Aorta (tissue), 5 donors: ENCODE data around the gene ITGAD. TPM values are rescaled to one million over a fixed set of nuclear protein-coding genes. Genes with fewer than 3 reads are reported as not detected.

ENCODE experiments used
- ATAC-seq: fragments of 200-7000 bp; cut with Tn5 transposase; one replicate; pipeline ENCODE4 v1.9.1; 2022; ENCODE audit warnings: moderate library complexity; ENCODE audit not compliant: low FRiP score
- DNase-seq, 2 donors: peaks; one replicate each; pipeline ENCODE4 v3.0.0-alpha.2; 2020
- H3K27ac ChIP-seq, 2 donors: one replicate each; pipeline ENCODE4 v1.5.1; 2013; ENCODE audit warnings: low read length in 2 of 2, mild to moderate bottlenecking in 2 of 2, moderate library complexity in 2 of 2, control low read depth in 1 of 2, inconsistent platforms in 1 of 2, low read depth in 1 of 2
- H3K27me3 ChIP-seq, 2 donors: one replicate each; pipeline ENCODE4 v1.6.1; 2013; ENCODE audit warnings: control low read depth in 1 of 2, low read length in 1 of 2, mild to moderate bottlenecking in 1 of 2, moderate library complexity in 1 of 2; ENCODE audit not compliant: insufficient read depth in 2 of 2, control insufficient read depth in 1 of 2
- H3K36me3 ChIP-seq, 2 donors: one replicate each; pipeline ENCODE4 v1.6.1; 2013; ENCODE audit warnings: control low read depth in 1 of 2, low read length in 1 of 2, mild to moderate bottlenecking in 1 of 2; ENCODE audit not compliant: insufficient read depth in 2 of 2, control insufficient read depth in 1 of 2
- H3K4me1 ChIP-seq, 2 donors: one replicate each; pipeline ENCODE4 v1.6.1; 2013; ENCODE audit warnings: low read length in 2 of 2, control low read depth in 1 of 2, mild to moderate bottlenecking in 1 of 2, moderate library complexity in 1 of 2; ENCODE audit not compliant: insufficient read depth in 2 of 2, control insufficient read depth in 1 of 2
- H3K4me3 ChIP-seq, 2 donors: one replicate each; pipeline ENCODE4 v1.5.1; 2013; ENCODE audit warnings: low read length in 2 of 2, control low read depth in 1 of 2, mild to moderate bottlenecking in 1 of 2
- H3K9me3 ChIP-seq: one replicate; pipeline ENCODE4 v1.6.1; 2013; ENCODE audit warnings: mild to moderate bottlenecking, low read length; ENCODE audit not compliant: control insufficient read depth
- WGBS, 2 donors: extraction: QIAGEN DNeasy Blood & Tissue Kit; methylation state at CpG; one replicate each; pipeline ENCODE4 v1.1.7; 2013; 5-methylcytosine and 5-hydroxymethylcytosine counted together
- intact Hi-C, 2 donors: fragments of 100-400 bp; cut with DNase I; formaldehyde crosslinking; loops; one replicate each; pipeline versions ENCODE4 v1.14.2 to v1.15.0; 2022
- polyA plus RNA-seq, 2 donors: library from polyadenylated mRNA; stranded (reverse); fragments of 200-250 nt; gene quantifications; one replicate each; pipeline ENCODE4 v1.2.3, GENCODE V29; 2013
- total RNA-seq, 2 donors: library from RNA; stranded (reverse); fragmentation: NEBNext Ultra II Directional; extraction: Animal tissue kit (Norgen Biotek cat#: 25700); gene quantifications; one replicate each; pipeline ENCODE4 v1.2.1, GENCODE V29; 2021
- donor health status: healthy with polysubstance abuse.
- donor health status: Bipolar disorder and iron deficiency.
- donor health status: DM: no; HTN: no; CAD: no.
- donor health status: DM: no; HTN: no; CAD: no.
- donor health status: DM: yes; HTN: yes; CAD: no.

Gene ITGAD
- total and polyA plus RNA-seq, 4 donors: 0.45 to 0.63 (median 0.54) TPM; not detected in 1

DNA sequence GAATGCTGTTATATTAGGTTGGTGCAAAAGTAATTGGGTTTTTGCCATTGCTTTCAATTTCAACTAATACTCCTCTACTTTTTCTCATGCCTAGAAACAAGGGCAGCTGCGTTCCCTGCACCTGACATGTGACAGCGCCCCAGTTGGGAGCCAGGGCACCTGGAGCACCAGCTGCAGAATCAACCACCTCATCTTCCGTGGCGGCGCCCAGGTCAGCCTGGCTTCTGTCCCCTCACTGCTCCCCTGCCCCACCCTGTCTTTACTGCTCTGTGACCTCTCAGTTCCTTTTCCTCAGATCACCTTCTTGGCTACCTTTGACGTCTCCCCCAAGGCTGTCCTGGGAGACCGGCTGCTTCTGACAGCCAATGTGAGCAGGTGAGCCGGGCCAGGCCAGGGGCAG lies 16.4 kb upstream of the ITGAD start:
- H3K4me1 ChIP-seq: no peaks in the 10 kb centered on the region
- intact Hi-C loops: no loop called here
- peaks cover 0 to 1% of the 10 kb centered on the region in 2 donors for H3K27me3 ChIP-seq
- WGBS, 2 donors: 78 to 84% methylated on average over 8 of the region's 8 CpGs
- H3K4me3 ChIP-seq: no peak overlapping the region
- ATAC-seq (no peak), DNase-seq (peak in 1 of 2 donors; percentile 43)
- no peak overlapping the region for H3K27ac ChIP-seq
- no peaks in the 10 kb centered on the region for H3K36me3 ChIP-seq
- H3K9me3 ChIP-seq: no peaks in the 10 kb centered on the region

DNA sequence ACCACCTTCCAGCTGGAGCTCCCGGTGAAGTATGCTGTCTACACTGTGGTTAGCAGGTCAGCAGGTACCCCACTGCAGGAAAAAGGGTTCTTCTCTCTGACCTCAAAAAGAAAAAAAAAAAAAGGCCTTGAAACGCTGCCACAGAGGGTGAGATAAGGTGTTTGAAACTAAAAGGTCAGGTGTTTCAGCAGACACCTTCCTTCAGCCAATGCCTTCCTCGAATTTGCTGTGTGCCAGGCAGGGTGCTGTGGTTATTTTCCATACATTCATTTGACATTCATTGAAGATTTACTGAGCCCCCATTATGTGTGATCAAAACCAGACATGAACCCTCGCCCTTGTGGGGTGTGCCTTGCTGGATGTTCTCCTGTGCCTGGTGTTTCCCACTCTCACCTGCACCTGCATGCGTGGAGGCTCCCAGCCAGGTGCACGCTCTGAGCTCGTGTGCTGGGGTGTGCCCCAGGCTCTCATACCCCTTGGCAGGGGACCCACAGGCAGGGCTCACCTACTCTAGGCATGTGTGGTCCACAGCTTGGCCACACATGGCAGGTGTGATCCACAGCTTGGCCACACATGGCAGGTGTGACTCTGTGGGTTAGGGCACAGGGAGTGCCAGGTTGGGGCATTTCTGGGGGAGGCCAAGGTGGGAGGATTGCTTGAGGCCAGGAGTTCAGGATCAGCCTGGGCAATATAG lies 15.8 kb upstream of the ITGAD start:
- intact Hi-C loops: no loop called here
- no peak overlapping the region for H3K4me3 ChIP-seq
- H3K36me3 ChIP-seq: no peaks in the 10 kb centered on the region
- no peak overlapping the region for H3K27ac ChIP-seq
- H3K9me3 ChIP-seq: no peaks in the 10 kb centered on the region
- H3K4me1 ChIP-seq: no peaks in the 10 kb centered on the region
- DNase-seq (peak in 1 of 2 donors; percentile 41), ATAC-seq (no peak)
- 71 to 75% methylated on average over 7 of the region's 7 CpGs for WGBS, 2 donors
- peaks cover 0 to 1% of the 10 kb centered on the region in 2 donors for H3K27me3 ChIP-seq

DNA sequence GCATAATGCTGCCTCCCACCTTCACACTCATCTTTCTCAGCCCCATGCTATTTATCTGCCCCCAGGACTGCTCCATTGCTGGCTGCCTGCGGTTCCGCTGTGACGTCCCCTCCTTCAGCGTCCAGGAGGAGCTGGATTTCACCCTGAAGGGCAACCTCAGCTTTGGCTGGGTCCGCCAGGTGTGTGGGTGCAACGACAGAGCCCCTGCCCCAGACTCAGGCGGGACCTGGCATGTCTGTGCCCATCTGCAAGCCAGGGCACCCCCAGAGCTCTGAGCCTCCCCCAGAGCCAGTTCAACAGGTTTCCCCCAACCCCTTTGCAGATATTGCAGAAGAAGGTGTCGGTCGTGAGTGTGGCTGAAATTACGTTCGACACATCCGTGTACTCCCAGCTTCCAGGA lies 12.9 kb upstream of the ITGAD start:
- H3K4me3 ChIP-seq: no peak overlapping the region
- no peaks in the 10 kb centered on the region for H3K4me1 ChIP-seq
- peak in 1 of 2 donors; percentile 62 for DNase-seq
- H3K27ac ChIP-seq: no peak overlapping the region
- H3K9me3 ChIP-seq: no peaks in the 10 kb centered on the region
- WGBS, 2 donors: 69 to 75% methylated on average over 12 of the region's 12 CpGs
- intact Hi-C loops: no loop called here
- no peaks in the 10 kb centered on the region for H3K36me3 ChIP-seq
- ATAC-seq: no peak
- H3K27me3 ChIP-seq: no peaks in the 10 kb centered on the region

DNA sequence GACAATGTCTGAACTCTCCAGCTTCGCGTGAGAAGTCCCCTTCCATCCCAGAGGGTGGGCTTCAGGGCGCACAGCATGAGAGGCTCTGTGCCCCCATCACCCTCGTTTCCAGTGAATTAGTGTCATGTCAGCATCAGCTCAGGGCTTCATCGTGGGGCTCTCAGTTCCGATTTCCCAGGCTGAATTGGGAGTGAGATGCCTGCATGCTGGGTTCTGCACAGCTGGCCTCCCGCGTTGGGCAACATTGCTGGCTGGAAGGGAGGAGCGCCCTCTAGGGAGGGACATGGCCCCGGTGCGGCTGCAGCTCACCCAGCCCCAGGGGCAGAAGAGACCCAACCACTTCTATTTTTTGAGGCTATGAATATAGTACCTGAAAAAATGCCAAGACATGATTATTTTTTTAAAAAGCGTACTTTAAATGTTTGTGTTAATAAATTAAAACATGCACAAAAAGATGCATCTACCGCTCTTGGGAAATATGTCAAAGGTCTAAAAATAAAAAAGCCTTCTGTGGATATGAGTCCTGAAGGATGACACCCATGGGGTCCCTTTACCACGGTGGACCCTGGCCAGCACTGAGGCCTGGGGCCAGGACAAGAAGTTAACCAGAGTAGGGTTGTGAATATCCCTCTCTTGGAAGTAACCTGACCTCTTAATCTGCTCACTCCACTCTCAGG lies 10.5 kb upstream of the ITGAD start:
- WGBS, 2 donors: 19 to 23% methylated on average over 14 of the region's 14 CpGs
- Histone ChIP-seq H3K27ac (no peak overlapping the region), H3K9me3 (no peaks in the 10 kb centered on the region), H3K4me1 (no peaks in the 10 kb centered on the region), H3K27me3 (no peaks in the 10 kb centered on the region), H3K4me3 (no peak overlapping the region), H3K36me3 (no peaks in the 10 kb centered on the region)
- DNase-seq: peak; percentile 79 to 85
- ATAC-seq: no peak
- intact Hi-C loops: no loop called here

DNA sequence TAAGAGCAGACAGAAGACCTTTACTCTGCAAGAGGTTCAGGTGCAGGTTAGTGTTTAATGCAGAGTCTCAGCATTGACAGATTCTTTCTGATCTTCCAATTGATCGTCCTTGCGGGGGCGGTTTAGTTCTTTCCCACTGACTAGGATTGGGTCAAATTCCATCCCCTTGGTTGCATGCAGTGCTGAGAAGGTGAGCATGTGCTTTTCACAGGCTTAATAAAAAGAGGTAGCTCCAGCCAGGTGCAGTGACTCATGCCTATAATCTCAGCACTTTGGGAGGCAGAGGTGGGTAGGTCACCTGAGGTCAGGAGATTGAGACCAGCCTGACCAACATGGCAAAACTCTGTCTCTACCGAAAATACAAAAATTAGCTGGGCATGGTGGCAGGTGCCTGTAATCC lies 7.5 kb upstream of the ITGAD start:
- Histone ChIP-seq H3K4me3 (no peak overlapping the region), H3K4me1 (no peaks in the 10 kb centered on the region), H3K27me3 (no peaks in the 10 kb centered on the region), H3K36me3 (no peaks in the 10 kb centered on the region), H3K27ac (no peak overlapping the region), H3K9me3 (no peaks in the 10 kb centered on the region)
- DNase-seq (peak in 1 of 2 donors; percentile 1), ATAC-seq (no peak)
- 86 to 90% methylated on average over 4 of the region's 4 CpGs for WGBS, 2 donors
- intact Hi-C loops: no loop called here

DNA sequence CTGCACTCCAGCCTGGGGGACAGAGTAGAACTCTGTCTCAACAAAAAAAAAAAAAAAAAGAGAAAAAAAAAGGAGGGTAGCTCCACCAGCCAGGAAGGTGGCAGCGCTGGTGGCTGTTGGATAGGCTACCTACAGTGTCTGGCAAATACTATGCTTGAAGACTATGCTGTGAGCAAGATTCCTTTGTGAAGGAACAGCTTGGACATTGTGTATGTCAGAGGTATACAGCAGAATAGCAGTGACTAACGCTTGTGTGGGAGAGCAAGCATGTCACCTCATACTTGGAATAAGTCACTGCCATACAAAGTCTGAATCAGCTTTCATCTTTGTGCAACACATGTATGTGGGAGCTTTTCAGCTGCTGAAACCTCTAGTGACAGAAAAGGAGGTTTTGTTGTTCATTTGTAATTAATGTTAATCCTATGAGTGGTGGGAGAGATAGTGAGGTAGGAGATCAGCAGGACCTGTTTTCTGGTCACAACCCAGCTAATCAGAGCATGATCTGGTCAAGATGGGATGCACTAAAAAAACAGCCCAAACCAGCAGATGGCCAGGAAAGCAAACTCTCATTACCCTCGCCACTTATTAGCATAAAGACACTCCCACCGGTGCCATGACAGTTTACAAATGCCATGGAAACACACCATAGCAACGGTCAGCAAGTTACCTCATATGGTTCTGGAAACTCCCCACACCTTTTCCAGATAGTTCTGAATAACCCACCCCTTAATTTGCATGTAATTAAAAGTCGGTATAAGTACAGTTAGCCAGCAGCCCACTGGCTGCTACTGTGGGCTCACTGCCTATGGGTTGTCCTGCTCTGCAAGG lies 6.8 kb upstream of the ITGAD start:
- H3K27ac ChIP-seq: no peak overlapping the region
- DNase-seq: peak in 1 of 2 donors; percentile 24
- no peaks in the 10 kb centered on the region for H3K27me3 ChIP-seq
- WGBS, 2 donors: 57 to 58% methylated on average over 6 of the region's 6 CpGs
- intact Hi-C loops: no loop called here
- no peaks in the 10 kb centered on the region for H3K36me3 ChIP-seq
- no peaks in the 10 kb centered on the region for H3K4me1 ChIP-seq
- no peak overlapping the region for H3K4me3 ChIP-seq
- no peak for ATAC-seq
- H3K9me3 ChIP-seq: no peaks in the 10 kb centered on the region

DNA sequence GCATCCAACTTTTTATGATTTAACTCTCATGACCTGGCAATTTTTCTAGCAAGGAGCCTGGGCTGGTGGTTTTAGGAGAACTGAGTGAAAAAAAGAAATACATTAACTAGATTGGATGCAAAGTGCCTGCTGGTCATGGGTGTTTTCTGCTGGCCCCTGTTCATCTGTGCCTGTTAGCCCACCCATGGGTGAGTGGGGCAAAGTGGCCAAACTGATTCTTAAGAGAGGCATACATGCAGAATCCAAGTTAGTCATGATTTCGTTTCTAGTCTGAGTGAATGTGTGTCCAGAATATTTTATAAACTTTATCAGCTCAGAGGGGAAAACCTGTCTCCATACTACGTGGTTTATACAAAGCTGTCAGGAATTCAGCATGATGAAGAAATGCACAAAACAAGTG lies 4.6 kb upstream of the ITGAD start:
- 53 to 54% methylated on average over 2 of the region's 2 CpGs for WGBS, 2 donors
- Histone ChIP-seq H3K9me3 (no peaks in the 10 kb centered on the region), H3K36me3 (no peaks in the 10 kb centered on the region), H3K27me3 (no peaks in the 10 kb centered on the region), H3K27ac (no peak overlapping the region), H3K4me1 (no peaks in the 10 kb centered on the region), H3K4me3 (no peak overlapping the region)
- intact Hi-C loops: no loop called here
- DNase-seq (peak in 1 of 2 donors; percentile 2), ATAC-seq (no peak)

DNA sequence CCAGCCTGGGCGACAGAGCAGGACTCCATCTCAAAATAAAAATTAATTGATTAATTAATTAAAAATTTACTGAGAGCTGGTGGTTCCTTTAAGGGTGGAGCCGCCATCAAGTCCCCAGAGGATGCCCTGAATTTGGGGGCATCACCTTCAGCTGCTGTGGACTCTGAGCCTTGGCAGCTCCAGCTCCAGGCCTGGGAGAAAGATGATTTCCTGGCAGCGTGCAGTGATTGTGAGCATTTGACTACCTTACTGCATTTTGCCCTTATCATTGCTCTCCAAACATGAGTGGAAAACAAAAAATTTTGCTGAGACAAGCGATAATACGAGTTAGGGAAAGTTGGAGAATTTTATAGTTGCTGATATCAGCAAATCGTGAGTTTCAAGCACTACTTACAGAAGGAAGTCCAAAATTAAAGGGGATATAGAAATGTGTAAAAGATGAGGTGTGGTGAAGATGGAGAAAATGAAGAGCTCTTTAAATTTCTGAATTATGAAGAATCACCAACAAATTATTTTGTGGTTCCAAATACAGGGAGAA lies 2.6 kb upstream of the ITGAD start:
- ATAC-seq: no peak
- Histone ChIP-seq H3K27me3 (no peaks in the 10 kb centered on the region), H3K9me3 (no peaks in the 10 kb centered on the region), H3K36me3 (no peaks in the 10 kb centered on the region), H3K27ac (no peak overlapping the region), H3K4me3 (no peak overlapping the region), H3K4me1 (no peaks in the 10 kb centered on the region)
- DNase-seq: peak in 1 of 2 donors; percentile 17
- WGBS, 2 donors: 56 to 58% methylated on average over 6 of the region's 6 CpGs
- intact Hi-C loops: no loop called here
